Endothelial cell (in vitro differentiated cells): ENCODE results near the gene NCOA3. TPM values are rescaled to one million over a fixed set of nuclear protein-coding genes. Genes with fewer than 3 reads are reported as not detected.

Source experiments
- DNase-seq: peaks from one replicate; pipeline ENCODE4 v3.0.0; 2021; ENCODE audit warnings: low spot score
- H3K27ac Mint-ChIP-seq: one replicate; pipeline ENCODE4 v1.8.0; 2021; ENCODE audit warnings: mixed read lengths, inconsistent platforms; ENCODE audit not compliant: unreplicated experiment
- H3K27me3 Mint-ChIP-seq: one replicate; pipeline ENCODE4 v1.8.0; 2021; ENCODE audit warnings: mild to moderate bottlenecking, moderate library complexity, mixed read lengths, inconsistent platforms; ENCODE audit not compliant: unreplicated experiment
- H3K36me3 Mint-ChIP-seq: one replicate; pipeline ENCODE4 v1.8.0; 2021; ENCODE audit warnings: mild to moderate bottlenecking, low read depth, mixed read lengths, inconsistent platforms; ENCODE audit not compliant: unreplicated experiment
- H3K4me1 Mint-ChIP-seq: one replicate; pipeline ENCODE4 v1.8.0; 2021; ENCODE audit warnings: mild to moderate bottlenecking, mixed read lengths, inconsistent platforms; ENCODE audit not compliant: unreplicated experiment
- H3K4me3 Mint-ChIP-seq: one replicate; pipeline ENCODE4 v1.8.0; 2021; ENCODE audit warnings: mild to moderate bottlenecking, mixed read lengths, inconsistent platforms; ENCODE audit not compliant: unreplicated experiment
- H3K9me3 Mint-ChIP-seq: one replicate; pipeline ENCODE4 v1.8.0; 2021; ENCODE audit warnings: mixed read lengths, inconsistent platforms; ENCODE audit not compliant: unreplicated experiment
- total RNA-seq: library from RNA; stranded (reverse); fragmentation: NEBNext Ultra II Directional; extraction: Animal tissue kit (Norgen Biotek cat#: 25700); gene quantifications from one replicate; pipeline ENCODE4 v1.2.1, GENCODE V29; 2021; ENCODE audit not compliant: unreplicated experiment
- TF ChIP-seq, protein P1 (sequence below): fragments of 200-600 bp; sonication (generic); IDR thresholded peaks from one replicate; pipeline ENCODE4 v1.5.0; 2021; ENCODE audit warnings: antibody characterized with exemption; ENCODE audit not compliant: unreplicated experiment

Gene NCOA3
- total RNA-seq, 1 donor from 2014 or later: 54.8 TPM

- Mint-ChIP-seq H3K27me3 (peaks cover 8% of the 10 kb centered on the region), H3K9me3 (peaks cover 17% of the 10 kb centered on the region), H3K27ac (no peak overlapping the region), H3K4me3 (peak overlapping the region; percentile 9), H3K36me3 (peaks cover 43% of the 10 kb centered on the region), H3K4me1 (no peaks in the 10 kb centered on the region)
- TF ChIP-seq, protein P1, sequence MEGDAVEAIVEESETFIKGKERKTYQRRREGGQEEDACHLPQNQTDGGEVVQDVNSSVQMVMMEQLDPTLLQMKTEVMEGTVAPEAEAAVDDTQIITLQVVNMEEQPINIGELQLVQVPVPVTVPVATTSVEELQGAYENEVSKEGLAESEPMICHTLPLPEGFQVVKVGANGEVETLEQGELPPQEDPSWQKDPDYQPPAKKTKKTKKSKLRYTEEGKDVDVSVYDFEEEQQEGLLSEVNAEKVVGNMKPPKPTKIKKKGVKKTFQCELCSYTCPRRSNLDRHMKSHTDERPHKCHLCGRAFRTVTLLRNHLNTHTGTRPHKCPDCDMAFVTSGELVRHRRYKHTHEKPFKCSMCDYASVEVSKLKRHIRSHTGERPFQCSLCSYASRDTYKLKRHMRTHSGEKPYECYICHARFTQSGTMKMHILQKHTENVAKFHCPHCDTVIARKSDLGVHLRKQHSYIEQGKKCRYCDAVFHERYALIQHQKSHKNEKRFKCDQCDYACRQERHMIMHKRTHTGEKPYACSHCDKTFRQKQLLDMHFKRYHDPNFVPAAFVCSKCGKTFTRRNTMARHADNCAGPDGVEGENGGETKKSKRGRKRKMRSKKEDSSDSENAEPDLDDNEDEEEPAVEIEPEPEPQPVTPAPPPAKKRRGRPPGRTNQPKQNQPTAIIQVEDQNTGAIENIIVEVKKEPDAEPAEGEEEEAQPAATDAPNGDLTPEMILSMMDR: no peak
- no peak for DNase-seq
These were observed 185.7 kb downstream of the NCOA3 start for GRCh38 chr20:47687095-47687987.

- DNase-seq: no peak
- H3K9me3 Mint-ChIP-seq: peaks cover 17% of the 10 kb centered on the region
- TF ChIP-seq, protein P1: no peak
- no peak overlapping the region for H3K27ac Mint-ChIP-seq
- H3K4me3 Mint-ChIP-seq: no peak overlapping the region
- peaks cover 8% of the 10 kb centered on the region for H3K27me3 Mint-ChIP-seq
- no peaks in the 10 kb centered on the region for H3K4me1 Mint-ChIP-seq
- H3K36me3 Mint-ChIP-seq: peaks cover 49% of the 10 kb centered on the region
These were observed 187.0 kb downstream of the NCOA3 start for GRCh38 chr20:47688385-47689381.

GRCh38 chr20:47689731-47690130 lies 188.0 kb downstream of the NCOA3 start:
- Mint-ChIP-seq H3K27ac (no peak overlapping the region), H3K27me3 (peaks cover 5% of the 10 kb centered on the region), H3K4me3 (peak overlapping the region; percentile 65), H3K4me1 (no peaks in the 10 kb centered on the region), H3K9me3 (peaks cover 17% of the 10 kb centered on the region), H3K36me3 (peaks cover 47% of the 10 kb centered on the region)
- DNase-seq: no peak
- TF ChIP-seq, protein P1: no peak

DNA sequence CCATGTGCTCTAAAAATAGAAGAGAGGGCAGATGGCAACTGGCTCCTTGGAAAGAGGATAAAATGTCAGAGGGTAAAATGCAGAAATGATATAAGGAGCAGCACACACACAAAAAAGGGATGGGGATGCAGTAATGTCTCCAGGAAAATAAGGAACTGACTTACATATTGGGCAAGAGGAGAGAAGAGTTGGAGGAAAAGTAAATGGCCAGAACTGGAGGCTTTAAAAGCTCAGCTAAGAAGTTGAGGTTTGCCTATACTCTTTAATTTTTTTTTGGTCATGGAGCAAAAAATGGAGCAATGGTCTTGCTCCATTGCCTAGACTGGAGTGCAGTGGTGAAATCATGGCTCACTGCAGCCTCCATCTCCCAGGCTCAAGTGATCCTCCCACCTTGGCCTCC lies 189.9 kb downstream of the NCOA3 start:
- no peak overlapping the region for H3K27ac Mint-ChIP-seq
- peaks cover 17% of the 10 kb centered on the region for H3K9me3 Mint-ChIP-seq
- H3K36me3 Mint-ChIP-seq: peaks cover 38% of the 10 kb centered on the region
- TF ChIP-seq, protein P1: no peak
- no peak for DNase-seq
- peak overlapping the region; percentile 19 for H3K4me3 Mint-ChIP-seq
- no peaks in the 10 kb centered on the region for H3K4me1 Mint-ChIP-seq
- peaks cover 5% of the 10 kb centered on the region for H3K27me3 Mint-ChIP-seq
